Endothelial cell (in vitro differentiated cells): Measurements from ENCODE around the gene NFIX. TPM values are rescaled to one million over a fixed set of nuclear protein-coding genes. Genes with fewer than 3 reads are reported as not detected.

Experiments used
- DNase-seq: peaks from one replicate; pipeline ENCODE4 v3.0.0; 2021; ENCODE audit warnings: low spot score
- H3K27ac Mint-ChIP-seq: one replicate; pipeline ENCODE4 v1.8.0; 2021; ENCODE audit warnings: mixed read lengths, inconsistent platforms; ENCODE audit not compliant: unreplicated experiment
- H3K27me3 Mint-ChIP-seq: one replicate; pipeline ENCODE4 v1.8.0; 2021; ENCODE audit warnings: mild to moderate bottlenecking, moderate library complexity, mixed read lengths, inconsistent platforms; ENCODE audit not compliant: unreplicated experiment
- H3K36me3 Mint-ChIP-seq: one replicate; pipeline ENCODE4 v1.8.0; 2021; ENCODE audit warnings: mild to moderate bottlenecking, low read depth, mixed read lengths, inconsistent platforms; ENCODE audit not compliant: unreplicated experiment
- H3K4me1 Mint-ChIP-seq: one replicate; pipeline ENCODE4 v1.8.0; 2021; ENCODE audit warnings: mild to moderate bottlenecking, mixed read lengths, inconsistent platforms; ENCODE audit not compliant: unreplicated experiment
- H3K4me3 Mint-ChIP-seq: one replicate; pipeline ENCODE4 v1.8.0; 2021; ENCODE audit warnings: mild to moderate bottlenecking, mixed read lengths, inconsistent platforms; ENCODE audit not compliant: unreplicated experiment
- H3K9me3 Mint-ChIP-seq: one replicate; pipeline ENCODE4 v1.8.0; 2021; ENCODE audit warnings: mixed read lengths, inconsistent platforms; ENCODE audit not compliant: unreplicated experiment
- CTCF ChIP-seq: fragments of 200-600 bp; sonication (generic); IDR thresholded peaks from one replicate; pipeline ENCODE4 v1.5.0; 2021; ENCODE audit warnings: antibody characterized with exemption; ENCODE audit not compliant: unreplicated experiment
- total RNA-seq: library from RNA; stranded (reverse); fragmentation: NEBNext Ultra II Directional; extraction: Animal tissue kit (Norgen Biotek cat#: 25700); gene quantifications from one replicate; pipeline ENCODE4 v1.2.1, GENCODE V29; 2021; ENCODE audit not compliant: unreplicated experiment

NFIX gene
- total RNA-seq, 1 donor from 2014 or later = 9.9 TPM

GRCh38 chr19:13069415-13070359, 74.4 kb downstream of the NFIX start:
- Mint-ChIP-seq H3K4me3 (no peak overlapping the region), H3K27me3 (peaks cover 10% of the 10 kb centered on the region), H3K36me3 (no peaks in the 10 kb centered on the region), H3K27ac (no peak overlapping the region), H3K4me1 (peaks cover 45% of the 10 kb centered on the region), H3K9me3 (no peaks in the 10 kb centered on the region)
- TF ChIP-seq CTCF = no peak
- no peak for DNase-seq

DNA sequence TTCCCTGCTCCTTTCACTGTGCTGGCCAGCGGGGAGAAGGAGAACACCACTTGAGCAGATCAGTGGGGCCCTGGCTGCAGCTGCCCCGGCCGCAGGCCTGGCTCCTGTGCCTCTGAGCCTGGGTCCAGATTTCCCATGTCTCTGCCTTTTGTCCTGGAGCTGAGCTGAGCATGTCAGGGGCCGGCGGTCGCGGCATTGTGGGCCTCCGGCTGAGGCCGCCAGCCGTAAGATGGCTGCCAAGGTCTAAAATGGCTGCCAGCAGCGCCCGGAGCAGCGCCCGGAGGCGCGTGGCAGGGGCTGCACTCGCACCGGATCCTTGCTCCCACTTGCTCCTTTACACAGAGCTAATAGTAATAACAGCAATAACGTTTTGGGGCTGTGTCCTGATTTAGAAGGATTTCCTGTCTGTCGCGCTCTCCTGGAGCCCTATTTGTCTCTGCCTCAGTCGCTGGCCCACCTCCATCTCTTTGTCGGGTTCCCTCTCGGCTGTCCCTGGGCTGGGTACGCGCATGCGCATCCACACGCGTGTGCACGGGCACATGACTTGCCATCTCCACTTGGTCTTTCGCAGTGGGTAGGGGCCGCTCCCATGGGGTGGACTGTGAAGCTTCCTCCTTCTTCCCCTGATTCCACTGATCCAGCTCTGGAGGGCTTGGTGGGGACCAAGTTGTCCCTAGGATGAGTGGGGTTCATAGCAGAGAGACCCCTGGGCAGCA, 75.3 kb downstream of the NFIX start:
- no peak for TF ChIP-seq CTCF
- peak overlapping the region; percentile 37 for H3K4me3 Mint-ChIP-seq
- peaks cover 8% of the 10 kb centered on the region for H3K36me3 Mint-ChIP-seq
- H3K27ac Mint-ChIP-seq = no peak overlapping the region
- no peaks in the 10 kb centered on the region for H3K9me3 Mint-ChIP-seq
- peaks cover 41% of the 10 kb centered on the region for H3K4me1 Mint-ChIP-seq
- H3K27me3 Mint-ChIP-seq = peaks cover 10% of the 10 kb centered on the region
- no peak for DNase-seq

DNA sequence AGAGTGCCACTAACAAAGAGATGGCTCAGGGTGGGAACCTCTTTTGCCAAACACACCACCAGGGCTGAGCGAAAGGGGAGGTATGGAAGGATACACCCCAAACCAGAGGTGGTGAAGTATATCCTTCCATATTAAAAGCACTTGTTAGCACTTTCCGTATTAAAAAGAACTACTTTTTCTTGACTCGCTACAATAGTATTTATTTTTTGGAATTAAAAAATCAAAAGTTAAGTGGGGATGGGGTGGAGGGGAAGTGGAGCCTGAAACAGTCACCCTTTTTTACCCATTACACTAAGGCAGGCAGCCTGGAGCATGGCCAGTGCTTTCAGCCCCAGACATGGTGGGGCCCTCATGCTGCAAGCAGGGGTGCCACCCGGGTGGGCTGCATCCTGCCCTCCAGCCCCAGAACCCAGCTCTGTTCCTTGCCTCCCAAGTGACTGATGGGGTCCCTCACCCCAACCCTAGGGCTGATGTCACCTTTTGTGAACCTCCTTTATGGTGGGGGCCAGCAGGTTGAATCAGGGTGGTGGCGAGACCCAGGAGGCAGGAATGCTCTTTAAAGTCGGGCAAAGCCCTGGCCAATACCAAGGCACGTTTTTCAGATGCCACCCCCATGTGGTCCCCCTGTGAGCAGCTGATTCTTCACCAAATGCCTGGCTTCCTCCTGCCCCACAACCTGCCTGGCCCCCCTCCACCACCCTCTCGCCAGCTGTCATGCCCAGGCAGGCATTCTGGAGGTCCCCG, 76.3 kb downstream of the NFIX start:
- peaks cover 8% of the 10 kb centered on the region for H3K36me3 Mint-ChIP-seq
- peaks cover 7% of the 10 kb centered on the region for H3K27me3 Mint-ChIP-seq
- peaks cover 32% of the 10 kb centered on the region for H3K4me1 Mint-ChIP-seq
- no peak overlapping the region for H3K4me3 Mint-ChIP-seq
- H3K9me3 Mint-ChIP-seq = no peaks in the 10 kb centered on the region
- TF ChIP-seq CTCF = no peak
- DNase-seq = no peak
- H3K27ac Mint-ChIP-seq = no peak overlapping the region

DNA sequence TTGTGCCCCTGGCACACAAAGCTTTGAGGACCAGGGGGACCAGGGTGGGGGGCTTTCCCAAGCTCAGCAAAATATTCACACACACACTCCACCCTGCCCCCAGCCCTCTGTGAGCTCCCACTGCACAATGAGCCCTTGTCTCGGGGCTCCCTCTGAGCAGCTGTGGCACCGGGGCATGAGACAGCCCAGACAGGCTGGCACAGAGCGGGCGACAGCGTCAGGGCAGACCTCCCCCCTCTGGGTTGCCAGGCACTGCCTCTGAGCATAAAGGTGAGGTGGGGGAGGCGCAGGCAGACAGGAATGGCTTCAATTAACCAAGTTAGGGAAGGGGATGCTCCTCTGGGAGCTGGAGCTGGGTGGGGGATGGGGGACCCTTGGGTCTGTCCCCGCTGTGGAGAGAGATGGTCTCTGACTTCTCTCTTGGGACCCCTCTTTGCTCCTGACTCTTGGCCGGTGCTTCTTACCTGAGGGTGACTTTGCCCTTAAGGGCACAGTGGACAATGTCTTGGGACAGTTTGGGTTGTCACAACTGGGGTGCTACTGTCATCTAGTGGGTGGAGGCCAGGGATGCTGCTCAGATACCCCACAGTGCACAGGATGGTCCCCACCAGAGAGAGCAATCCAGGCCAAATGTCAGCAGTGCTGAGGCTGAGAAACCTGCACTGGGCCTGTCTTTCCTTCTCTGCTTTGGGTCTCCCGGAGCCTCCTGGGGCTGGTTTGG, 77.1 kb downstream of the NFIX start:
- Mint-ChIP-seq H3K4me1 (peaks cover 24% of the 10 kb centered on the region), H3K27me3 (peaks cover 7% of the 10 kb centered on the region), H3K36me3 (peaks cover 8% of the 10 kb centered on the region), H3K27ac (no peak overlapping the region), H3K9me3 (no peaks in the 10 kb centered on the region), H3K4me3 (no peak overlapping the region)
- no peak for DNase-seq
- TF ChIP-seq CTCF = no peak
